NCI-H82 treated with DMSO at 0.1 percent for 48 hours (cell line): Measurements from ENCODE around the gene PIN1.
"Not testable (repeated sequence)": the region's sequence is repeated elsewhere in the genome, so short reads cannot be mapped to it uniquely, and the experiment has no call there.

Experiments used
- DNase-seq: peaks from one replicate; lab custom pipeline; 2025; ENCODE audit not compliant: unreplicated experiment; lab: John Stamatoyannopoulos, UW

Gene PIN1

GRCh38 chr19:9834726-9835506 is at the start of gene PIN1:
PIN1 (plus strand) TSS chr19:9835318; CDS start chr19:9835345, 27 bp downstream.
- peak; percentile 94 for DNase-seq

GRCh38 chr19:9785367-9786331 is 49.5 kb upstream of the PIN1 start:
- DNase-seq = peak; percentile 88

- DNase-seq = no peak
Measured at GRCh38 chr19:9786342-9786741, 48.8 kb upstream of the PIN1 start.

DNA sequence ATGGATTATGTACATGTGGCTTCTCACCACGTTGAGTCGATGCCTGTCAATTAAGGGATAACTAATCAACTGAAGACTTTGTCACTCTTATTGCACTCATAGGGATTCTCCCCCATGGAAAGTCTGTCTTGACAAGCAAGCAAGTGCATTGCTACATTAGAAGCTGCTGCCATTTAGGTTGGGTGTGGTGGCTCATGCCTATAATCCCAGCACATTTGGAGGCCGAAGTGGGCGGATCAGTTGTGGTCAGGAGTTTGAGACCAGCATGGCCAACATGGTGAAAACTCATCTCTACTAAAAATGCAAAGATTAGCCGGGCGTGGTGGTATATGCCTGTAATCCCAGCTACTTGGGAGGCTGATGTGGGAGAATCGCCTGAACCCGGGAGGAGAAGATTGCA is 48.3 kb upstream of the PIN1 start:
- no peak for DNase-seq

- DNase-seq = not testable (repeated sequence)
Measured at GRCh38 chr19:9788604-9789003, 46.5 kb upstream of the PIN1 start.

- no peak for DNase-seq
Measured at GRCh38 chr19:9789066-9789465, 46.1 kb upstream of the PIN1 start.

- DNase-seq = not testable (repeated sequence)
Measured at GRCh38 chr19:9789579-9789978, 45.5 kb upstream of the PIN1 start.

DNA sequence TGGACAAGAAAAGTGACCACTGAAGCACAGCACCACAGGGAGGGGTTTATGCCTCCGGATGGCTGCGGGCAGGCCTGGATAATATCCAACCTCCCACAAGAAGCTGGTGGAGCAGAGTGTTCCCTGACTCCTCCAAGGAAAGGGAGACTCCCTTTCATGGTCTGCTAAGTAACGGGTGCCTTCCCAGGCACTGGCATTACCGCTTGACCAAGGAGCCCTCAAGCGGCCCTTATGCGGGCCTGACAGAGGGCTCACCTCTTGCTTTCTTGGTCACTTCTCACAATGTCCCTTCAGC is 44.1 kb upstream of the PIN1 start:
- not testable (repeated sequence) for DNase-seq

DNA sequence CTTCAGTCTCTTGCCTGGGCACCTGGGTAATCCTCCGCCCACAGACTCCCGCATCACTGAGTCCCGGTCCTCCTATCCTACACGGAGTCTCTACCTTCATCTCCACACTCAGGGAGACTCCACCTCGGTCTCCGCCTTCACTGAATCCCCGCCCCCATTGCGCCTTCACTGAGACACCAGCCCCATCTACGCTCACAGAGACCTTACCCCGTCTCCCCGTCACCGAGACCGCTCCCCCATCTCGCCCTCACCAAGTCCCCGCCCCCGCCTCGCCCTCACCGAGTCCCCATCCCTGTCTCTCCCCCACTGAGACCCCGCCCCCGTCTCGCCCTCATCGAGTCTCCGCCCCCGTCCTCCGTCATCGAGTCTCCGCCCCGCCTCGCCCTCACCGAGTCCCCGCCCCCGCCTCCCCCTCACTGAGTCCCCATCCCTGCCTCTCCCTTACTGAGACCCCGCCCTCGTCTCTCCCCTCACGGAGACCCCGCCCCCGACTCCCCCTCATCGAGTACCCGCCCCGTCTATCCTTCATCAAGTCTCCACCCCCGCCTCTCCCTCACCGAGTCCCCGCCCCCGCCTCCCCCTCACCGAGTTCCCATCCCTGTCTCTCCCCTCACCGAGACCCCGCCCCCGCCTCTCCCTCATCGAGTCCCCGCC is 43.4 kb upstream of the PIN1 start:
- DNase-seq = peak; percentile 73

DNA sequence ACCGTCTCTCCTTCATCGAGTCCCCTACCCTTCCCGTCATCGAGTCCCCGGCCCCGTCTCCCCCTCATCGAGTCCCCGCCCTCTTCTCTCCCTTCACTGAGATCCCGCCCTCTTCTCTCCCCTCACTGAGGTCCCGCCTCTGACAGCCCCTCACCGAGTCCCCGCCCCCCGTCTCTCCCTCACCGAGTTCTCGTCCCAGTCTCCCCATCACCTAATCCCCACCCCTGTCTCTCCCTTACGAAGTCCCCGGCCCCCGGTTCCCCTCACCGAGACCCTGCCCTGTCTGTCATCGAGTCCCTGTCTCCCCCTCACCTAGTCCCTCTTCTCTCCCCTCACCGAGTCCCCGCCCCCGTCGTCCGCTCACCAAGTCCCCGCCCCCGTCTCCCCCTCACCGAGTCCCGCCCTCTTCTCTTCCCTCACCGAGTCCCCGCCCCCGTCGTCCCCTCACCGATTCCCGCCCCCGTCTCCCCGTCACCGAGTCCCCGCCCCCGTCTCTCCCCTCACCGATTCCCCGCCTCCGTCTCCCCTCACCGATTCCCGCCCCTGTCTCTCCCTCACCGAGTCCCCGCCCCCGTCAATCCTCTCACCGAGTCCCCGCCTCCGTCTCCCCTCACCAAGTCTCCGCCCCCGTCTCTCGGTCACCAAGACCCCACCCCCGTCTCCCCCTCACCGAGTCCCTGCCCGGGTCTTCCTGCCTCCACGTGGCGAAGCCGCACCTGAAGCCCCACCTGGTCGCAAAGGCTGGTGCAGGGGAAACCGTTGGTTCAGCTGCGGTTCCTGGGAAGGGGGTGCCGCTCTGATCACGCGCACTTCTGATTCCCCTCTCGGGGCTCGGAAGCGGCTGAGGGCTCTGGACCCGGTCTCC is 42.7 kb upstream of the PIN1 start:
- peak; percentile 77 for DNase-seq

GRCh38 chr19:9793071-9793591 is 42.0 kb upstream of the PIN1 start:
- peak; percentile 0 for DNase-seq

- DNase-seq = peak; percentile 67
Measured at GRCh38 chr19:9796113-9796773, 38.9 kb upstream of the PIN1 start.

DNA sequence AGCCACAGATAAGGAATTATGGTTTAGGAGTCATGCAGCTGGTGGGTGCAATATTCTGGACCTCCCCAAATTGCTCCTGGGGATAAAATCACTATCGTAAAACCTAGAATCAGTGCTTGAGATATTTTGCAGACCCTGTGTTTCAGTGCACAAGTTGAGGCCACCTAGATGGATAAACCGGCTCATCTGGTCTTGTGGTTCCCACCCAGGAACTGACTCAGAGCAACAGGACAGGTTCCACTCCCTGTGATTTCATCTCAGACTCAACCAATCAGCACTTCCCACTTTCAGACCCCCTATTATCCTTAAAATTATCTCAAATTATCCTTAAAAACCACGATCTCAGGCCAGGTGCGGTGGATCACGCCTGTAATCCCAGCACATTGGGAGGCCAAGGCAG is 37.2 kb upstream of the PIN1 start:
- DNase-seq = no peak

DNA sequence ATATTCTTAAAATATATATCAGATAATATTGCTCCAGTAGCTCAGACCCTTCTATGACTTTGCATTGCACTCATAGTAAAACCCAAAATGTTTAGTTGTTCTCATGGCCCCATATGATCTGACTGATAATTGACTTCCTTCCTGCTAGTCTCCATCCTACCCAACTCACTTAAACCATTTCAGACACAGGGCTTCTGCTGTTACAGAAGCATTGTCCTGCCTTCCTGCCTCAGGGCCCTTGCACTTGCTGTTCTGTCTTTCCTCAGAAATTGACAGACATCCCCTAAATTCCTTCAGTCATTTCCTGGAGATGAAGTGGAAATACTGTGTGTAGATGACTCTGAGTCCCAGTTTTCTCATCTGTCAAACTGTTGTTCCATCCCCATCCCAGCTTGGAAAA is 36.0 kb upstream of the PIN1 start:
- no peak for DNase-seq

- DNase-seq = no peak
Measured at GRCh38 chr19:9801976-9802375, 33.1 kb upstream of the PIN1 start.

GRCh38 chr19:9806803-9807202 is 28.3 kb upstream of the PIN1 start:
- no peak for DNase-seq

DNA sequence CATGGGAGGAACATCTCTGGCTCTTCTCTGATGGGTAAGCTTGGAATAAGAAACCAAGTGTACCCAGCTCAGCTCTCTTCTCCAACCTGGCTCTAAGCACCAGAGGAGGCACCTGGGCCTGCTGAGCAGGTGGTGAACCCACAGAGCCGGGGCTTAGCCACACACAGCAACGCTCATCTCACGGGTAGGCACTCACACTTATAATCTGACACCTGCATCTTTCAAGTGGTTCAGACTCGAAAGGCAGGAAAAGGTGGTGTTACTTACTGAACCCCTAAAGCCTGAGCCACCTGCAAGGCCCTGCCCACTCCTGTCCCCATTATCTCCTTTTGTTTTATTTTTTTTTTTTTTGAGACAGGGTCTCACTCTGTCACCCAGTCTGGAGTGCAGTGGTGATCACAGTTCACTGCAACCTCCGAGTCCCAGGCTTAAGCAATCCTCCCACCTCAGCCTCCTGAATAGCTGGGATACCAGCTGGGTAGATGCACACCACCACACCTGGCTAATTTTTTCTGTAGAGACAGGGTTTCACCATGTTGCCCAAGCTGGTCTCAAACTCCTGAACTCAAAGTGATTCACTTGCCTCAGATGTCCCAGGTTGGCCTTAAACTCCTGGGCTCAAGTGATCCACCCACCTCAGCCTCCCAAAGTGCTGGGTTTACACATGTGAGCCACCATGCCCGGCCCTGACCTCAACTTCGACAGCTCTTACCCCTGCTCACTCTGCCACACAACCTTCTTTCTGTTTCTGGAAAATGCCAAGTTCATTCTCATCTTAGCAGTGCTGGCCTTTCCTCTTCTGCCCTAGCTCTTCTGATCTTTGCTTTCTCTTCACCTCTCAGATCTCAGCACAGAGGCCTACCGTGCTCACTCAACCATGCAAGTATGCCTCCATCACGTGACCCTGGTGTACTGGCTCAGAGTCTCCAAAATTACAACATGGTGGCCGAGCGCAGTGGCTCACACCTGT is 26.0 kb upstream of the PIN1 start:
- DNase-seq = no peak

DNA sequence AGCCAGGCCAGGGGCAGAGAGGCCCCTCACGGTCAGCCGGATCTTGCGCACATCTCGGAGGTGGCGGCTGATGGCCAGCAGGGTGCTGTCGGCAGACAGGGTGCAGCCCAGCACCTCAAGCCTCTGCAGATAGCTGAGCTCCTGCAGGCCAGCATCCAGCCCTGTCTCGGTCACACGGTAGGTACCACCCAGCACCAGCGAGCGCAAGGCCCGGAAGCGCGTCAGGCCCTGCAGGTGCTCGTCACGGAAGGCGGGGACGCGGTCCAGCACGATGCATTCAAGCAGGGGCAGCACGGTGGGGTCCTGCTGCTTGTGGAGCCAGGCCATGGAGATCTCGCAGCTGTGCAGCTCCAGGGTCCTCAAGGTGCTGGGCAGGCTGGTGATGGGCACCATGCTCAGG is 24.0 kb upstream of the PIN1 start:
- no peak for DNase-seq
